ENCODE measurements around the gene TAF11L4. TPM values are rescaled to one million over a fixed set of nuclear protein-coding genes. Genes with fewer than 3 reads are reported as not detected.
"Not testable (repeated sequence)": the region's sequence is repeated elsewhere in the genome, so short reads cannot be mapped to it uniquely, and the experiment has no call there.

The TAF11L4 gene
- total RNA-seq, 2 donors from 2014 or later = not detected

DNA sequence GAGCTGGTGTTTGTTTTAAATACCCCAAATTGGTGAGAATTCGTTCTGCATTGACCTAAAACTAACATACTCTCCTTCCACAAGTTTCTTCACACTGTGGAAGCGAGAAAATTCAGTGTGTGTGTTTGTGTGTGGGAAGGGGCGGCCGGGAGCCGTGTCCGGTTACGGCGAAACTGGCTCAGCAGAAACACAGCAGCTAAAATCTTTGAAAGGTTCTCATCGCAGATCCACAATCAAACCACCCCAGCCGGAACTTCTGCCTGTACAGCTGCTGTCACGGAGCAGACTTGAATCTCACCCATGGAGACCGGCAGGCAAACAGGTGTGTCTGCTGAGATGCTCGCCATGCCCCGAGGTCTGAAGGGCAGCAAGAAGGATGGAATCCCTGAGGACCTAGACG lies 3.5 kb upstream of the TAF11L4 start, which contains the start of gene TAF11L3:
Gene TAF11L3, plus strand, starts transcription at position 301 of the 400 bp plus-strand sequence.
- not testable (repeated sequence) for H3K27ac Mint-ChIP-seq; ATAC-seq; H3K27me3 Mint-ChIP-seq; H3K4me1 Mint-ChIP-seq; H3K4me3 Mint-ChIP-seq; H3K9me3 ChIP-seq (ENCODE audit: control insufficient read depth, low read length, poor library complexity, severe bottlenecking); DNase-seq; H3K36me3 Mint-ChIP-seq (ENCODE audit: low read depth)

DNA sequence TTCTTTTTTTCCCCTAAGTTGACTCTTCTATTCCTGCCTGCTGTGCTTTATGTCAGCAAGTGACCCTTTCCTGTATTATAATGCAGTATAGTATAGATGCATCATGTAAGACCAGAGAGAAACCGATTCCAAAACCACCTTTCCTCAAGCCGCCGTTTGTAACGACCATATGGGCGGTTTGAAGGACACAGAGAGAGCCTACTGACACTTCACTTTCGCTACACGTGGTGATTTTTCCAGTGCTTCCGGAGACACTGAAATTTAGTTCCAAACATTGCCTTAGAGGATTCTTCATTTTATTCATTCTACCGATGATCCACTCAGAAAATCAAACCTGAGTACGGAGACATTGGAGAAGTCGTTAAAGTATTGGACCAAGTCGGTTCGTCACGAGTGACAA lies 2.1 kb upstream of the TAF11L4 start:
- not testable (repeated sequence) for H3K27ac Mint-ChIP-seq; H3K36me3 Mint-ChIP-seq (ENCODE audit: low read depth); ATAC-seq; H3K4me1 Mint-ChIP-seq; H3K4me3 Mint-ChIP-seq; H3K9me3 ChIP-seq (ENCODE audit: control insufficient read depth, low read length, poor library complexity, severe bottlenecking); H3K27me3 Mint-ChIP-seq; DNase-seq

DNA sequence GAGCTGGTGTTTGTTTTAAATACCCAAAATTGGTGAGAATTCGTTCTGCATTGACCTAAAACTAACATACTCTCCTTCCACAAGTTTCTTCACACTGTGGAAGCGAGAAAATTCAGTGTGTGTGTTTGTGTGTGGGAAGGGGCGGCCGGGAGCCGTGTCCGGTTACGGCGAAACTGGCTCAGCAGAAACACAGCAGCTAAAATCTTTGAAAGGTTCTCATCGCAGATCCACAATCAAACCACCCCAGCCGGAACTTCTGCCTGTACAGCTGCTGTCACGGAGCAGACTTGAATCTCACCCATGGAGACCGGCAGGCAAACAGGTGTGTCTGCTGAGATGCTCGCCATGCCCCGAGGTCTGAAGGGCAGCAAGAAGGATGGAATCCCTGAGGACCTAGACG lies 3.3 kb downstream of the TAF11L4 start, which contains the start of gene TAF11L5:
Gene TAF11L5, plus strand, starts transcription at position 301 of the 400 bp plus-strand sequence.
- not testable (repeated sequence) for H3K27me3 Mint-ChIP-seq; H3K27ac Mint-ChIP-seq; H3K4me1 Mint-ChIP-seq; H3K36me3 Mint-ChIP-seq (ENCODE audit: low read depth); DNase-seq; ATAC-seq; H3K9me3 ChIP-seq (ENCODE audit: control insufficient read depth, low read length, poor library complexity, severe bottlenecking); H3K4me3 Mint-ChIP-seq

DNA sequence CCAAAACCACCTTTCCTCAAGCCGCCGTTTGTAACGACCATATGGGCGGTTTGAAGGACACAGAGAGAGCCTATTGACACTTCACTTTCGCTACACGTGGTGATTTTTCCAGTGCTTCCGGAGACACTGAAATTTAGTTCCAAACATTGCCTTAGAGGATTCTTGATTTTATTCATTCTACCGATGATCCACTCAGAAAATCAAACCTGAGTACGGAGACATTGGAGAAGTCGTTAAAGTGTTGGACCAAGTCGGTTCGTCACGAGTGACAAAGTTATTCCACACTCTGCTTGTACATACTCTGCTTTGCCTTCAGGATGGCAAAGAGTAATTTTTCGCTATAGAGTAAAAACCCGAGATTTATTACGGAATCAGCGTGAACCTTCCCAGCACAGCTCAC lies 4.9 kb downstream of the TAF11L4 start:
- not testable (repeated sequence) for ATAC-seq; H3K4me1 Mint-ChIP-seq; H3K27me3 Mint-ChIP-seq; H3K36me3 Mint-ChIP-seq (ENCODE audit: low read depth); H3K9me3 ChIP-seq (ENCODE audit: control insufficient read depth, low read length, poor library complexity, severe bottlenecking); H3K27ac Mint-ChIP-seq; H3K4me3 Mint-ChIP-seq; DNase-seq

DNA sequence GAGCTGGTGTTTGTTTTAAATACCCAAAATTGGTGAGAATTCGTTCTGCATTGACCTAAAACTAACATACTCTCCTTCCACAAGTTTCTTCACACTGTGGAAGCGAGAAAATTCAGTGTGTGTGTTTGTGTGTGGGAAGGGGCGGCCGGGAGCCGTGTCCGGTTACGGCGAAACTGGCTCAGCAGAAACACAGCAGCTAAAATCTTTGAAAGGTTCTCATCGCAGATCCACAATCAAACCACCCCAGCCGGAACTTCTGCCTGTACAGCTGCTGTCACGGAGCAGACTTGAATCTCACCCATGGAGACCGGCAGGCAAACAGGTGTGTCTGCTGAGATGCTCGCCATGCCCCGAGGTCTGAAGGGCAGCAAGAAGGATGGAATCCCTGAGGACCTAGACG lies 6.8 kb downstream of the TAF11L4 start, which contains the start of gene TAF11L6:
Gene TAF11L6, plus strand, starts transcription at position 301 of the 400 bp plus-strand sequence.
- H3K9me3 ChIP-seq (ENCODE audit: control insufficient read depth, low read length, poor library complexity, severe bottlenecking); DNase-seq; H3K4me1 Mint-ChIP-seq; H3K27ac Mint-ChIP-seq; ATAC-seq; H3K4me3 Mint-ChIP-seq; H3K36me3 Mint-ChIP-seq (ENCODE audit: low read depth); H3K27me3 Mint-ChIP-seq: not testable (repeated sequence)

Other genes starting within 250 kb of the TAF11L4 start
- gene TAF11L2, start 23.6 kb upstream of the TAF11L4 start, total RNA-seq = not detected
- not detected for gene TAF11L3, start 3.4 kb upstream of the TAF11L4 start, total RNA-seq
- gene TAF11L5, start 3.4 kb downstream of the TAF11L4 start, total RNA-seq = not detected
- not detected for gene TAF11L6, start 6.9 kb downstream of the TAF11L4 start, total RNA-seq
- not detected for gene TAF11L7, start 64.0 kb downstream of the TAF11L4 start, total RNA-seq
- gene TAF11L8, start 69.2 kb downstream of the TAF11L4 start, total RNA-seq = not detected
- not detected for gene TAF11L9, start 72.6 kb downstream of the TAF11L4 start, total RNA-seq
- gene TAF11L10, start 76.0 kb downstream of the TAF11L4 start, total RNA-seq = not detected
- not detected for gene TAF11L11, start 82.4 kb downstream of the TAF11L4 start, total RNA-seq
- gene TAF11L12, start 88.6 kb downstream of the TAF11L4 start, total RNA-seq = not detected
- not detected for gene TAF11L13, start 110.3 kb downstream of the TAF11L4 start, total RNA-seq
- not detected for gene TAF11L14, start 112.7 kb downstream of the TAF11L4 start, total RNA-seq

All from T-helper 17 cell (primary cell).